OCI-LY1 (cell line): ENCODE results near the gene ZNF747.
A peak's percentile ranks its signal among the peaks of the same experiment; 100 is the strongest.

Experiments
- H2AFZ ChIP-seq: fragments of 200-600 bp; sonication (generic), shearing (Covaris generic); 2 replicates; pipeline ENCODE4 v1.6.0; 2014; ENCODE audit warnings: antibody characterized with exemption, mild to moderate bottlenecking, low read length
- H3F3A ChIP-seq: fragments of 200-600 bp; sonication (generic), shearing (Covaris generic); 2 replicates; pipeline ENCODE4 v1.6.0; 2014; ENCODE audit warnings: mild to moderate bottlenecking, antibody characterized with exemption, low read length, moderate library complexity; ENCODE audit not compliant: insufficient read depth
- H3K27ac ChIP-seq: fragments of 200-600 bp; sonication (generic); 2 replicates; pipeline ENCODE4 v1.5.1; 2014; ENCODE audit warnings: low read length, mixed run types, mild to moderate bottlenecking, low read depth; ENCODE audit not compliant: poor library complexity, severe bottlenecking
- H3K27me3 ChIP-seq: fragments of 200-600 bp; sonication (generic); 2 replicates; pipeline ENCODE4 v1.6.0; 2014; ENCODE audit warnings: antibody characterized with exemption, mild to moderate bottlenecking, low read length, moderate library complexity; ENCODE audit not compliant: insufficient read depth
- H3K36me3 ChIP-seq: fragments of 200-600 bp; sonication (generic); 2 replicates; pipeline ENCODE4 v1.6.1; 2014; ENCODE audit warnings: mild to moderate bottlenecking, antibody characterized with exemption, low read length, moderate library complexity, mixed read lengths; ENCODE audit not compliant: insufficient read depth
- H3K4me1 ChIP-seq: fragments of 200-600 bp; sonication (generic); 2 replicates; pipeline ENCODE4 v1.5.1; 2014; ENCODE audit warnings: mild to moderate bottlenecking, low read length, moderate library complexity; ENCODE audit not compliant: insufficient read depth, severe bottlenecking
- H3K4me2 ChIP-seq: fragments of 200-600 bp; sonication (generic), shearing (Covaris generic); 2 replicates; pipeline ENCODE4 v1.6.1; 2014; ENCODE audit warnings: low read length
- H3K4me3 ChIP-seq: fragments of 200-600 bp; sonication (generic); 2 replicates; pipeline ENCODE4 v1.5.1; 2014; ENCODE audit warnings: low read length, low read depth, mild to moderate bottlenecking, mixed read lengths; ENCODE audit not compliant: poor library complexity, severe bottlenecking
- H3K79me2 ChIP-seq: fragments of 200-600 bp; shearing (Covaris generic); 2 replicates; pipeline ENCODE4 v1.6.1; 2016; ENCODE audit warnings: mixed run types, low read length, mixed read lengths; ENCODE audit not compliant: insufficient read depth
- H3K9ac ChIP-seq: fragments of 200-600 bp; sonication (generic), shearing (Covaris generic); 2 replicates; pipeline ENCODE4 v1.6.1; 2014; ENCODE audit warnings: mild to moderate bottlenecking, low read length, mixed read lengths
- H3K9me2 ChIP-seq: fragments of 200-600 bp; sonication (generic), shearing (Covaris generic); 2 replicates; pipeline ENCODE4 v1.6.1; 2014; ENCODE audit warnings: low read depth, mild to moderate bottlenecking, low read length, mixed read lengths
- H3K9me3 ChIP-seq: fragments of 200-600 bp; shearing (Covaris generic); 2 replicates; pipeline ENCODE4 v1.6.1; 2014; ENCODE audit warnings: low read length, mixed read lengths
- H4K20me1 ChIP-seq: fragments of 200-600 bp; sonication (generic), shearing (Covaris generic); 2 replicates; pipeline ENCODE4 v1.6.0; 2016; ENCODE audit warnings: mild to moderate bottlenecking, low read length; ENCODE audit not compliant: insufficient read depth
- EZH2 ChIP-seq: fragments of 200-600 bp; sonication (generic), shearing (Covaris generic); IDR thresholded peaks from 2 replicates; pipeline ENCODE4 v1.8.0; 2017; ENCODE audit warnings: borderline replicate concordance, mixed run types, mild to moderate bottlenecking, antibody characterized with exemption, low read length, moderate library complexity, mixed read lengths
- TF ChIP-seq, protein P1 (sequence below): fragments of 200-600 bp; sonication (generic), shearing (Covaris generic); IDR thresholded peaks from 2 replicates; pipeline ENCODE4 v1.5.1; 2017; ENCODE audit warnings: mild to moderate bottlenecking, antibody characterized with exemption, low read length, moderate library complexity, mixed read lengths

ZNF747 gene

DNA sequence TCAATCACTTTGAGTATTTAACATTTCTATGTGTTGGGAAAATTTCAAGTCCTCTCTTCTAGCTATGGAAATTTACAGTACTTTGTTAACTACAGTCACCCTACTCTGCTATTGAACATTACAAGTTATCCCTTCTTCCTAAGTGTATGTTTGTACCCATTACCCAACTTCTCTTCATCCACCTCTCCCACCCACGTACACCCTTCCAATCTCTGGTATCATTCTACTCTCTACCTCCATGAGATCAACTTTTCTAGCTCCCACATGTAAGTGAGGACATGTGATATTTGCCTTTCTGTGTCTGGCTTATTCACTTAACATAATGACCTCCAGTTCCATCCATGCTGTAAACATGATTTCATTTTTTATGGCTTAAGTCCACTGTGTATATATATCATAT is 40.0 kb upstream of the ZNF747 start:
- Histone ChIP-seq H3K36me3 (peaks cover 20% of the 10 kb centered on the region; the same call in 1 of the 2 replicates), H3K4me1 (peaks cover 36% of the 10 kb centered on the region), H2AFZ (no peak overlapping the region), H4K20me1 (no peaks in the 10 kb centered on the region), H3K4me2 (peak overlapping the region; percentile 31; the same call in 1 of the 2 replicates), H3K27me3 (no peaks in the 10 kb centered on the region), H3K9me3 (no peaks in the 10 kb centered on the region), H3K4me3 (no peak overlapping the region), H3K27ac (no peak overlapping the region), H3K9ac (no peak overlapping the region; the same call in 1 of the 2 replicates), H3F3A (no peaks in the 10 kb centered on the region), H3K79me2 (peaks cover 23% of the 10 kb centered on the region), H3K9me2 (no peaks in the 10 kb centered on the region)
- TF ChIP-seq EZH2: no peak
- TF ChIP-seq, protein P1, sequence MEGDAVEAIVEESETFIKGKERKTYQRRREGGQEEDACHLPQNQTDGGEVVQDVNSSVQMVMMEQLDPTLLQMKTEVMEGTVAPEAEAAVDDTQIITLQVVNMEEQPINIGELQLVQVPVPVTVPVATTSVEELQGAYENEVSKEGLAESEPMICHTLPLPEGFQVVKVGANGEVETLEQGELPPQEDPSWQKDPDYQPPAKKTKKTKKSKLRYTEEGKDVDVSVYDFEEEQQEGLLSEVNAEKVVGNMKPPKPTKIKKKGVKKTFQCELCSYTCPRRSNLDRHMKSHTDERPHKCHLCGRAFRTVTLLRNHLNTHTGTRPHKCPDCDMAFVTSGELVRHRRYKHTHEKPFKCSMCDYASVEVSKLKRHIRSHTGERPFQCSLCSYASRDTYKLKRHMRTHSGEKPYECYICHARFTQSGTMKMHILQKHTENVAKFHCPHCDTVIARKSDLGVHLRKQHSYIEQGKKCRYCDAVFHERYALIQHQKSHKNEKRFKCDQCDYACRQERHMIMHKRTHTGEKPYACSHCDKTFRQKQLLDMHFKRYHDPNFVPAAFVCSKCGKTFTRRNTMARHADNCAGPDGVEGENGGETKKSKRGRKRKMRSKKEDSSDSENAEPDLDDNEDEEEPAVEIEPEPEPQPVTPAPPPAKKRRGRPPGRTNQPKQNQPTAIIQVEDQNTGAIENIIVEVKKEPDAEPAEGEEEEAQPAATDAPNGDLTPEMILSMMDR: no peak

GRCh38 chr16:30571445-30572322 is 37.0 kb upstream of the ZNF747 start, which contains the start of gene ZNF688:
Gene ZNF688 (minus strand): TSS chr16:30571714. CDS start chr16:30571629, 85 bp downstream.
- no peak for TF ChIP-seq EZH2
- TF ChIP-seq, protein P1: no peak
- H3K4me3 ChIP-seq: peak within 1 kb of the TSS; percentile 89
- peak within 1 kb of the TSS; percentile 67 for H3K27ac ChIP-seq
- H4K20me1 ChIP-seq: no peaks in the 10 kb centered on the region
- peaks cover 46% of the 10 kb centered on the region for H3K4me1 ChIP-seq
- H3K27me3 ChIP-seq: no peaks in the 10 kb centered on the region
- peak within 1 kb of the TSS; percentile 91 for H3K9ac ChIP-seq
- H3K4me2 ChIP-seq: peak within 1 kb of the TSS; percentile 86
- H3K9me2 ChIP-seq: no peaks in the 10 kb centered on the region
- no peak within 1 kb of the TSS for H2AFZ ChIP-seq
- no peaks in the 10 kb centered on the region for H3K36me3 ChIP-seq
- no peaks in the 10 kb centered on the region for H3K9me3 ChIP-seq
- peaks cover 23% of the 10 kb centered on the region for H3K79me2 ChIP-seq
- H3F3A ChIP-seq: no peaks in the 10 kb centered on the region

DNA sequence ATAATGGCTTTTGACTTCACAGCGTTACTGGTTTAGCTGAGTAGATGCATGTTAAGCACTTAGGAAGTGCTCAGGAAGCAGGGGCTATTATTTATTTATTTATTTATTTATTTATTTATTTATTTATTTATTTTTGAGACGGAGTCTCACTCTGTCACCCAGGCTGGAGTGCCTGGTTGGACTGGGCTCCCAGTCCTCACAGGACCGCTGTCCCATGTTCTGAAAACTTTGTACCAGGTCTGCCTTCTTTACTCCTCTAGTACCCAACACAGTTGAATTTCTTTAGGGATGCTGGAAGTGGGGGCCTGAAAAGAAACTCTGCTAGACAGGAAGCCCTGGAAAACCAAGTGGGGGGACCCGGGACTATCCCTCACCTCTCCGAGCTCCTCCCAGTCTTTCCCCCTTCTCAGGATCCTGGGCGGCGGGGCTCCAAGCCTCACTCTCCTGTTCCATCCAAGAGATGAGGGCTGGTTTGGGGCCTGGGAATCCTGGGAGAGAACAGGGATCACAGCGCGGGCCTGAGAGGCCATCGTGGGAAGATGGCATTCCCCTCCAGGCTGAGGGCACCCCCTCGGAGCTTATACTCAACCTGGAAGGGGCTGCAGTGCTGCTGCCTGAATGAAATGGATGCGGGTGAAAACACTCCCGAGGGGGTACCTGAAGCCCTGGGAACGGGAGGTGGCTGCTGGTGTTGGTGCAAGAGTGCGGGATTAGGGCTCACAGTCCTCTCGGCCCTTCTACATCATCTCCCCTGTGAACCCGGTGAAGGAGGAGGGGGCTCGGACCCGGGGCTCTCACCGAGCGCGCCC is 36.2 kb upstream of the ZNF747 start:
- no peaks in the 10 kb centered on the region for H3K27me3 ChIP-seq
- TF ChIP-seq, protein P1: no peak
- no peak for TF ChIP-seq EZH2
- no peaks in the 10 kb centered on the region for H4K20me1 ChIP-seq
- no peaks in the 10 kb centered on the region for H3K9me3 ChIP-seq
- no peaks in the 10 kb centered on the region for H3F3A ChIP-seq
- H2AFZ ChIP-seq: no peak overlapping the region
- H3K4me1 ChIP-seq: peaks cover 51% of the 10 kb centered on the region
- peaks cover 23% of the 10 kb centered on the region for H3K79me2 ChIP-seq
- no peaks in the 10 kb centered on the region for H3K9me2 ChIP-seq
- H3K36me3 ChIP-seq: no peaks in the 10 kb centered on the region
- peak overlapping the region; percentile 89 for H3K4me3 ChIP-seq
- peak overlapping the region; percentile 86 for H3K4me2 ChIP-seq
- H3K27ac ChIP-seq: peak overlapping the region; percentile 67
- H3K9ac ChIP-seq: peak overlapping the region; percentile 91
